Measurements from ENCODE around the gene NELL2. TPM values are rescaled to one million over a fixed set of nuclear protein-coding genes. Genes with fewer than 3 reads are reported as not detected.

The NELL2 gene
- polyA plus RNA-seq, 3 donors = 0.09 to 0.98 (median 0.39) TPM

- no peak overlapping the region for H3K27ac Mint-ChIP-seq
- Histone ChIP-seq H2AFZ (ENCODE audit: insufficient read depth, low read depth, low read length, poor library complexity, severe bottlenecking) (no peak overlapping the region), H3K4me2 (replicated peaks; ENCODE audit: extremely low read depth, low read length, poor library complexity, severe bottlenecking) (no peak overlapping the region)
These were observed 259.7 kb downstream of the NELL2 start for GRCh38 chr12:44616402-44616801.

DNA sequence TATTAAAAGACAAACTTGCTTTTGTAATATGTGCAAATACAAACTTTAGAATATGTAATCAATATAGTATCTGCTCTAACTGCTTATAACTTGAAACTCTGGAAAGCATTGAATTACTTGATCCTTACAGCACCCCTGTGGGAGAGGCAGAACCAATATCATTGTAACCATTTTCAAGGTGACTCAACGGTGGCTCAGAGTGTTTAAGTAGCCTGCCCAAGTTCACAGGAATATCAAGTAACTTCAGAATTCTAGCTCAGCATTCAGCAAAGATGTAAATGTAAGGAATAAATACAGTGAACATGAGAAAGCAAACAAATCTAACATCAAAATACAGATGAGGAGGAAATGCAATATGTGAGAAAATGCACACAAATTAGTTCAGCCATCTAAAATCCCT, 264.6 kb downstream of the NELL2 start:
- Mint-ChIP-seq H3K27me3 (ENCODE audit: low read depth in 3 of 3) (no peaks in the 10 kb centered on the region), H3K27ac (no peak overlapping the region), H3K36me3 (no peaks in the 10 kb centered on the region), H3K4me3 (no peak overlapping the region), H3K4me1 (no peaks in the 10 kb centered on the region), H3K9me3 (peaks cover 0 to 4% (median 2%) of the 10 kb centered on the region in 7 donors)
- no CpG with 5 or more reads among the region's 1 CpG for WGBS (ENCODE audit: insufficient coverage)
- intact Hi-C loops (cut with micrococcal nuclease) = no loop called here
- Histone ChIP-seq H4K20me1 (ENCODE audit: insufficient read depth, low read length) (no peaks in the 10 kb centered on the region), H3K9ac (ENCODE audit: insufficient read depth, low read length, poor library complexity, severe bottlenecking) (no peak overlapping the region), H3K79me2 (ENCODE audit: insufficient read depth, low read length) (no peaks in the 10 kb centered on the region), H3K27ac (ENCODE audit: low read depth in 1 of 2, low read length in 2 of 2) (no peak overlapping the region), H3K4me2 (replicated peaks; ENCODE audit: extremely low read depth, low read length, poor library complexity, severe bottlenecking) (no peak overlapping the region), H3K27me3 (ENCODE audit: control insufficient read depth in 2 of 2, insufficient read depth in 2 of 2, low read length in 2 of 2) (no peaks in the 10 kb centered on the region), H3K9me3 (replicated peaks in 1 of 2; ENCODE audit: control insufficient read depth in 1 of 2, insufficient read depth in 1 of 2, low read length in 2 of 2) (peaks cover 0 to 3% of the 10 kb centered on the region in 2 donors), H3K36me3 (replicated peaks in 1 of 2; ENCODE audit: control insufficient read depth in 1 of 2, insufficient read depth in 2 of 2, low read length in 2 of 2) (no peaks in the 10 kb centered on the region), H3K4me1 (ENCODE audit: control insufficient read depth in 1 of 2, insufficient read depth in 2 of 2, low read length in 2 of 2) (no peaks in the 10 kb centered on the region), H3K4me3 (replicated peaks in 1 of 3; ENCODE audit: low read depth in 2 of 3, low read length in 3 of 3) (no peak overlapping the region), H2AFZ (ENCODE audit: insufficient read depth, low read depth, low read length, poor library complexity, severe bottlenecking) (no peak overlapping the region)
- no peak for TF ChIP-seq CTCF (IDR thresholded peaks at IDR 0.05)
- DNase-seq = no peak

More at GRCh38 chr12:44616402-44616801, 259.7 kb downstream of the NELL2 start:
- Mint-ChIP-seq H3K9me3 (no peaks in the 10 kb centered on the region), H3K27me3 (ENCODE audit: low read depth in 3 of 3) (no peaks in the 10 kb centered on the region), H3K36me3 (no peaks in the 10 kb centered on the region), H3K4me3 (no peak overlapping the region), H3K4me1 (no peaks in the 10 kb centered on the region)
- Histone ChIP-seq H3K36me3 (replicated peaks in 1 of 2; ENCODE audit: control insufficient read depth in 1 of 2, insufficient read depth in 2 of 2, low read length in 2 of 2) (no peaks in the 10 kb centered on the region), H3K9me3 (replicated peaks in 1 of 2; ENCODE audit: control insufficient read depth in 1 of 2, insufficient read depth in 1 of 2, low read length in 2 of 2) (no peaks in the 10 kb centered on the region), H3K79me2 (ENCODE audit: insufficient read depth, low read length) (no peaks in the 10 kb centered on the region), H3K9ac (ENCODE audit: insufficient read depth, low read length, poor library complexity, severe bottlenecking) (no peak overlapping the region), H4K20me1 (ENCODE audit: insufficient read depth, low read length) (no peaks in the 10 kb centered on the region), H3K27me3 (ENCODE audit: control insufficient read depth in 2 of 2, insufficient read depth in 2 of 2, low read length in 2 of 2) (no peaks in the 10 kb centered on the region), H3K27ac (ENCODE audit: low read depth in 1 of 2, low read length in 2 of 2) (no peak overlapping the region), H3K4me1 (ENCODE audit: control insufficient read depth in 1 of 2, insufficient read depth in 2 of 2, low read length in 2 of 2) (no peaks in the 10 kb centered on the region), H3K4me3 (replicated peaks in 1 of 3; ENCODE audit: low read depth in 2 of 3, low read length in 3 of 3) (no peak overlapping the region)
- TF ChIP-seq CTCF (IDR thresholded peaks at IDR 0.05) = no peak
- WGBS (ENCODE audit: insufficient coverage) = 80% methylated on average over 1 of the region's 3 CpGs
- DNase-seq = no peak
- intact Hi-C loops (cut with micrococcal nuclease) = no loop called here

All from CD14-positive monocyte (primary cell).